Endodermal cell (in vitro differentiated cells): Measurements from ENCODE around the gene CWC22. TPM values are rescaled to one million over a fixed set of nuclear protein-coding genes. Genes with fewer than 3 reads are reported as not detected.

Source experiments
- DNase-seq: peaks from one replicate; pipeline ENCODE4 v3.0.0-alpha.2; 2017
- H3K27ac ChIP-seq: 2 replicates; pipeline ENCODE4 v1.5.1; 2013; ENCODE audit warnings: mild to moderate bottlenecking, low read depth, low read length, moderate library complexity
- H3K27me3 ChIP-seq: 2 replicates; pipeline ENCODE4 v1.6.1; 2013; ENCODE audit warnings: mild to moderate bottlenecking, low read length, moderate library complexity; ENCODE audit not compliant: insufficient read depth, control insufficient read depth, poor library complexity, severe bottlenecking
- H3K36me3 ChIP-seq: 2 replicates; pipeline ENCODE4 v1.7.0; 2013; ENCODE audit warnings: mild to moderate bottlenecking, low read length, moderate library complexity; ENCODE audit not compliant: control insufficient read depth, insufficient read depth
- H3K4me1 ChIP-seq: one replicate; pipeline ENCODE4 v1.7.0; 2013; ENCODE audit warnings: low read length; ENCODE audit not compliant: control insufficient read depth, insufficient read depth
- H3K4me3 ChIP-seq: 2 replicates; pipeline ENCODE4 v1.5.1; 2013; ENCODE audit warnings: mild to moderate bottlenecking, low read length, moderate library complexity
- H3K9ac ChIP-seq: 2 replicates; pipeline ENCODE4 v1.6.1; 2013; ENCODE audit warnings: mild to moderate bottlenecking, low read length, moderate library complexity; ENCODE audit not compliant: poor library complexity, severe bottlenecking; ENCODE audit errors: extremely low read depth
- H3K9me3 ChIP-seq: 2 replicates; pipeline ENCODE4 v1.6.1; 2013; ENCODE audit warnings: mild to moderate bottlenecking, low read length, moderate library complexity; ENCODE audit not compliant: control insufficient read depth
- H3K27ac Mint-ChIP-seq: 2 replicates; pipeline ENCODE4 v1.8.0; 2020; ENCODE audit warnings: mixed read lengths
- H3K27me3 Mint-ChIP-seq: 2 replicates; pipeline ENCODE4 v1.8.0; 2021; ENCODE audit warnings: mild to moderate bottlenecking, mixed read lengths; ENCODE audit not compliant: insufficient read depth
- H3K36me3 Mint-ChIP-seq: 2 replicates; pipeline ENCODE4 v1.8.0; 2020; ENCODE audit warnings: low read depth, mixed read lengths
- H3K4me1 Mint-ChIP-seq: 2 replicates; pipeline ENCODE4 v1.8.0; 2020; ENCODE audit warnings: mixed read lengths
- H3K4me3 Mint-ChIP-seq: 2 replicates; pipeline ENCODE4 v1.8.0; 2020; ENCODE audit warnings: mild to moderate bottlenecking, moderate library complexity, mixed read lengths
- H3K9me3 Mint-ChIP-seq: 2 replicates; pipeline ENCODE4 v1.8.0; 2020; ENCODE audit warnings: mild to moderate bottlenecking, mixed read lengths
- WGBS, 2 experiments: methylation state at CpG; one replicate each; pipeline versions ENCODE4 v1.1.5 to v1.1.7; 2013; ENCODE audit warnings: missing lambda C conversion rate in 2 of 2, mixed read lengths in 1 of 2; ENCODE audit not compliant: insufficient coverage in 1 of 2, insufficient read length in 1 of 2; 5-methylcytosine and 5-hydroxymethylcytosine counted together
- total RNA-seq, 2 donors: library from RNA; stranded (reverse); fragmentation: NEBNext Ultra II Directional in 1 of 2; extraction: Animal tissue kit (Norgen Biotek cat#: 25700) in 1 of 2; gene quantifications; 2 replicates in 1 of 2; 3 replicates in 1 of 2; pipeline ENCODE4 v1.2.1, GENCODE V29; 2021
- TF ChIP-seq, protein P1 (sequence below): fragments of 200-600 bp; sonication (generic); conservative IDR thresholded peaks from 2 replicates; pipeline ENCODE4 v1.5.0; 2021; ENCODE audit warnings: antibody characterized with exemption, mild to moderate bottlenecking

The CWC22 gene
- total RNA-seq, 2 donors from 2014 or later, result 33.4 to 43.5 TPM

DNA sequence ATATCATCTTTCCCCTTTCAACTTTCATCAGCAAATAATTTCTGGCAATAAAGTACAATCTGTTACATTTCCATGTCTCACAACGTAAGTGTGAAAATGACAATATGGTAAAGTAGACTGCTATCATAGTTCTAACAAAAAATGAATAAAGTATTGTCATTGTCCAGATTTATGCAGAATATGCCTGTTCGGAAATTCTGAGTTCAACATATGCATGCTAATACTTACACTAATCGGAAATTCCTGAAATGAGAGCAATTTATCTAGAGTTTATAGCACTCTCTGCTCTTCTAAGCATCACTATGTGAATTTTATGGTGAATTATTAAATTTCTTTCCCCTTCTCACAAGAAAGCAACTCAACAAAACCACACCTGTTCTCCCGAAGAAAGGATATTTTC lies 8.1 kb downstream of the CWC22 start:
- H3K9ac ChIP-seq, result no peak overlapping the region
- no peak overlapping the region for H3K27ac Mint-ChIP-seq
- H3K36me3 Mint-ChIP-seq, result peaks cover 16% of the 10 kb centered on the region
- 95% methylated on average over 3 of the region's 4 CpGs; no CpG with 5 or more reads in 1 of the 2 experiments for WGBS, 2 experiments
- no peaks in the 10 kb centered on the region for H3K9me3 ChIP-seq
- H3K27ac ChIP-seq, result no peak overlapping the region
- H3K36me3 ChIP-seq, result peaks cover 15% of the 10 kb centered on the region
- H3K27me3 Mint-ChIP-seq, result no peaks in the 10 kb centered on the region
- DNase-seq, result no peak
- peaks cover 19% of the 10 kb centered on the region for H3K4me1 Mint-ChIP-seq
- H3K4me3 ChIP-seq, result no peak overlapping the region
- H3K4me1 ChIP-seq, result no peaks in the 10 kb centered on the region
- TF ChIP-seq, protein P1, sequence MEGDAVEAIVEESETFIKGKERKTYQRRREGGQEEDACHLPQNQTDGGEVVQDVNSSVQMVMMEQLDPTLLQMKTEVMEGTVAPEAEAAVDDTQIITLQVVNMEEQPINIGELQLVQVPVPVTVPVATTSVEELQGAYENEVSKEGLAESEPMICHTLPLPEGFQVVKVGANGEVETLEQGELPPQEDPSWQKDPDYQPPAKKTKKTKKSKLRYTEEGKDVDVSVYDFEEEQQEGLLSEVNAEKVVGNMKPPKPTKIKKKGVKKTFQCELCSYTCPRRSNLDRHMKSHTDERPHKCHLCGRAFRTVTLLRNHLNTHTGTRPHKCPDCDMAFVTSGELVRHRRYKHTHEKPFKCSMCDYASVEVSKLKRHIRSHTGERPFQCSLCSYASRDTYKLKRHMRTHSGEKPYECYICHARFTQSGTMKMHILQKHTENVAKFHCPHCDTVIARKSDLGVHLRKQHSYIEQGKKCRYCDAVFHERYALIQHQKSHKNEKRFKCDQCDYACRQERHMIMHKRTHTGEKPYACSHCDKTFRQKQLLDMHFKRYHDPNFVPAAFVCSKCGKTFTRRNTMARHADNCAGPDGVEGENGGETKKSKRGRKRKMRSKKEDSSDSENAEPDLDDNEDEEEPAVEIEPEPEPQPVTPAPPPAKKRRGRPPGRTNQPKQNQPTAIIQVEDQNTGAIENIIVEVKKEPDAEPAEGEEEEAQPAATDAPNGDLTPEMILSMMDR, result no peak
- H3K4me3 Mint-ChIP-seq, result no peak overlapping the region
- H3K27me3 ChIP-seq, result no peaks in the 10 kb centered on the region
- H3K9me3 Mint-ChIP-seq, result no peaks in the 10 kb centered on the region

DNA sequence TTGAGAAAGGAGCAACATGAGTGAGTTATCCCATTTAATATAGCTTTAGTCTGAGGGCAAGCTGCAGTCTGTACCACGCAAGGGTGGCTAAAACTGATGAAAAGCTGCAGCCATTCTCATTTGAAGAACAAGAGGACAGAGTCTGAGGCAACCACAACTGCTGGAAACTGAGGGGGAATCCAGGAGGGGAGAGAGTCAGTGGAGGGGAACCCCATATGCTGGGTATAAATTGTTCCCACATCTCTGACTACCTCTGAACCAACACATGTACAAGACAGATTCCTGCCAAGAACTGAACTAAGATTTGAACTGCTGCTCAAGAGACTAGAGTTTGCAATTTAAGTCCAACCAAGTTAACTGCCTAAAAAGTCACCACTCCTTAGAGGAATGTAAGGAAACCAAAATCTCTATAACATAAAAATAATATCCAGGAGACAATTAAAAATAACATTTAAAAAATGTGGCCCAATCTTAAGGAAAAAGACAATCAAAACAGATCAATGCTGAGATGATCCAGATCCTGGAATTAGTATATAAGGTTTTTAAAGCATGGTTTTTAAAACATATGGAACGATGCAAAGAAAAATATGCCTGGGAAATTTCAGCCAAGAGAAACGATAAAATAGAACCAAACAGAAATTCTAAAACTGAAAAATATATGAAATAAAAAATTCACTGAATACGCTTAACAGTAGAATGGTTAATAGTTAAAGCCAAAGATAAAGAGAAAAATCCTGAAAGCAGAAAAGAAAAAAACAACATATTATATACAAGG lies 11.2 kb downstream of the CWC22 start:
- no peaks in the 10 kb centered on the region for H3K27me3 Mint-ChIP-seq
- Histone ChIP-seq H3K9me3 (no peaks in the 10 kb centered on the region), H3K36me3 (peaks cover 22% of the 10 kb centered on the region), H3K9ac (no peak overlapping the region), H3K4me3 (no peak overlapping the region), H3K27ac (no peak overlapping the region), H3K4me1 (no peaks in the 10 kb centered on the region), H3K27me3 (no peaks in the 10 kb centered on the region)
- no peak overlapping the region for H3K4me3 Mint-ChIP-seq
- no peaks in the 10 kb centered on the region for H3K9me3 Mint-ChIP-seq
- peaks cover 5% of the 10 kb centered on the region for H3K36me3 Mint-ChIP-seq
- WGBS, 2 experiments, result 100% methylated on average over 1 to 2 of the region's 4 CpGs
- TF ChIP-seq, protein P1, result no peak
- no peak for DNase-seq
- H3K4me1 Mint-ChIP-seq, result peaks cover 27% of the 10 kb centered on the region
- H3K27ac Mint-ChIP-seq, result peak overlapping the region; percentile 78

DNA sequence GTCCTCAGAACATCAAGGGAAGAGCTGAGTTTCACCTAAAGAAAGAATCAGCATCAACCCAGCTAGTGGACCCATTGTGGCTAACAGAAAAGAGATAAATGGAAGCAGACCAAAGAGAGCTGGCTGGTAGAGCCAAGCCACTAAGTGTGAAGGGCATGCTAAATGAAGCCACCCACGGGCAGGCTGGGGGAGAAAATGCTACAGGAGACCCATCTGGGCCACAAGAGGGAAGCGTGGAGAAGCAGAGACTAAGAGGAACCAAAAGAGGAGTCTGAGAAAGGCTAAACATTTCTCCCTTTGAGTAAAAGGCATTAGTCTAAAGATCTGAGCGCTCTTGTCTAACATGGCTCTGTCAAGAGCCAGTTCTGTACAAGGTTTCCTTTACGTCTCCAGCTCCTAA lies 15.8 kb downstream of the CWC22 start:
- H3K9me3 Mint-ChIP-seq, result no peaks in the 10 kb centered on the region
- no peak overlapping the region for H3K4me3 Mint-ChIP-seq
- H3K27ac Mint-ChIP-seq, result peak overlapping the region; percentile 85
- peak; percentile 77 for DNase-seq
- Histone ChIP-seq H3K36me3 (peaks cover 45% of the 10 kb centered on the region), H3K27me3 (no peaks in the 10 kb centered on the region), H3K9ac (no peak overlapping the region), H3K27ac (no peak overlapping the region), H3K9me3 (no peaks in the 10 kb centered on the region), H3K4me1 (no peaks in the 10 kb centered on the region), H3K4me3 (no peak overlapping the region)
- H3K36me3 Mint-ChIP-seq, result peaks cover 18% of the 10 kb centered on the region
- H3K4me1 Mint-ChIP-seq, result peaks cover 25% of the 10 kb centered on the region
- no peaks in the 10 kb centered on the region for H3K27me3 Mint-ChIP-seq
- 86 to 92% methylated on average over 3 to 4 of the region's 4 CpGs for WGBS, 2 experiments
- TF ChIP-seq, protein P1, result peak; percentile 66
